H9 (cell line): ENCODE results near the gene TBCEL. TPM values are rescaled to one million over a fixed set of nuclear protein-coding genes. Genes with fewer than 3 reads are reported as not detected.

Source experiments
- DNase-seq: peaks from one replicate; pipeline ENCODE4 v3.0.0-alpha.2; 2017
- H2AFZ ChIP-seq: one replicate; pipeline ENCODE4 v1.6.1; 2013; ENCODE audit warnings: mild to moderate bottlenecking, low read length, control low read depth, moderate library complexity
- H2AK5ac ChIP-seq: 2 replicates; pipeline ENCODE4 v1.6.1; 2013; ENCODE audit warnings: low read length, control low read depth, mixed read lengths; ENCODE audit not compliant: insufficient read length
- H2BK120ac ChIP-seq: one replicate; pipeline ENCODE4 v1.6.1; 2013; ENCODE audit warnings: low read depth, mild to moderate bottlenecking, low read length, control low read depth, inconsistent platforms; ENCODE audit not compliant: poor library complexity, severe bottlenecking
- H2BK12ac ChIP-seq: 2 replicates; pipeline ENCODE4 v1.6.1; 2013; ENCODE audit warnings: low read length, control low read depth, mixed read lengths, low read depth; ENCODE audit not compliant: insufficient read length
- H2BK15ac ChIP-seq: 2 replicates; pipeline ENCODE4 v1.6.1; 2013; ENCODE audit warnings: low read depth, low read length, control low read depth
- H2BK20ac ChIP-seq: one replicate; pipeline ENCODE4 v1.6.1; 2013; ENCODE audit warnings: low read depth, mild to moderate bottlenecking, low read length, control low read depth, inconsistent platforms; ENCODE audit not compliant: poor library complexity, severe bottlenecking
- H2BK5ac ChIP-seq: 2 replicates; pipeline ENCODE4 v1.6.1; 2013; ENCODE audit warnings: low read length, control low read depth, mixed read lengths; ENCODE audit not compliant: insufficient read length
- H3K14ac ChIP-seq: 2 replicates; pipeline ENCODE4 v1.6.1; 2013; ENCODE audit warnings: low read length, control low read depth; ENCODE audit not compliant: insufficient read depth
- H3K18ac ChIP-seq: 2 replicates; pipeline ENCODE4 v1.6.1; 2013; ENCODE audit warnings: low read depth, mild to moderate bottlenecking, mixed read lengths, low read length, control low read depth; ENCODE audit not compliant: insufficient read length
- H3K23ac ChIP-seq: 2 replicates; pipeline ENCODE4 v1.6.1; 2013; ENCODE audit warnings: low read length, control low read depth, mixed read lengths, low read depth; ENCODE audit not compliant: insufficient read length
- H3K23me2 ChIP-seq: 2 replicates; pipeline ENCODE4 v1.6.1; 2013; ENCODE audit warnings: low read depth, mild to moderate bottlenecking, mixed read lengths, low read length, control low read depth; ENCODE audit not compliant: insufficient read length, poor library complexity, severe bottlenecking
- H3K27ac ChIP-seq: 2 replicates; pipeline ENCODE4 v1.5.1; 2013; ENCODE audit warnings: low read length, control low read depth, mixed read lengths, low read depth; ENCODE audit not compliant: insufficient read length
- H3K27me3 ChIP-seq: 2 replicates; pipeline ENCODE4 v1.6.1; 2013; ENCODE audit warnings: low read length, control low read depth, inconsistent platforms; ENCODE audit not compliant: insufficient read depth
- H3K4ac ChIP-seq: 2 replicates; pipeline ENCODE4 v1.6.1; 2013; ENCODE audit warnings: low read depth, mild to moderate bottlenecking, control low read depth, inconsistent platforms, low read length, moderate library complexity
- H3K4me1 ChIP-seq: 2 replicates; pipeline ENCODE4 v1.6.1; 2013; ENCODE audit warnings: low read length, control low read depth, inconsistent platforms; ENCODE audit not compliant: insufficient read depth
- H3K4me2 ChIP-seq: 2 replicates; pipeline ENCODE4 v1.6.1; 2013; ENCODE audit warnings: low read length, control low read depth, mixed read lengths; ENCODE audit not compliant: insufficient read length, insufficient read depth
- H3K56ac ChIP-seq: 2 replicates; pipeline ENCODE4 v1.6.1; 2013; ENCODE audit warnings: low read depth, mild to moderate bottlenecking, mixed read lengths, low read length, control low read depth; ENCODE audit not compliant: insufficient read length
- H3K79me1 ChIP-seq: 2 replicates; pipeline ENCODE4 v1.6.1; 2013; ENCODE audit warnings: low read depth, mild to moderate bottlenecking, moderate library complexity, low read length, control low read depth, inconsistent platforms; ENCODE audit not compliant: insufficient read depth, poor library complexity, severe bottlenecking
- H3K79me2 ChIP-seq: 2 replicates; pipeline ENCODE4 v1.6.1; 2013; ENCODE audit warnings: low read length, control low read depth, inconsistent platforms; ENCODE audit not compliant: insufficient read depth
- H3K9ac ChIP-seq: 2 replicates; pipeline ENCODE4 v1.6.1; 2013; ENCODE audit warnings: low read length, control low read depth, mixed read lengths; ENCODE audit not compliant: insufficient read length; ENCODE audit errors: extremely low read depth
- H3K9me3 ChIP-seq: one replicate; pipeline ENCODE4 v1.6.1; 2013; ENCODE audit warnings: low read depth, low read length, inconsistent platforms; ENCODE audit not compliant: control insufficient read depth
- H3T11ph ChIP-seq: one replicate; pipeline ENCODE4 v1.6.1; 2013; ENCODE audit warnings: mild to moderate bottlenecking, low read length, control low read depth, inconsistent platforms
- H4K20me1 ChIP-seq: one replicate; pipeline ENCODE4 v1.6.1; 2013; ENCODE audit not compliant: control insufficient read depth, insufficient read length, insufficient read depth
- H4K5ac ChIP-seq: 2 replicates; pipeline ENCODE4 v1.6.1; 2013; ENCODE audit warnings: low read depth, mild to moderate bottlenecking, mixed read lengths, low read length, control low read depth; ENCODE audit not compliant: insufficient read length
- H4K8ac ChIP-seq: replicated peaks from 2 replicates; pipeline ENCODE4 v1.6.1; 2013; ENCODE audit warnings: low read length, control low read depth, mixed read lengths, low read depth; ENCODE audit not compliant: insufficient read length
- H4K91ac ChIP-seq: 2 replicates; pipeline ENCODE4 v1.6.1; 2013; ENCODE audit warnings: low read depth, mild to moderate bottlenecking, moderate library complexity, mixed read lengths, low read length, control low read depth; ENCODE audit not compliant: insufficient read length
- H3K27ac Mint-ChIP-seq, 3 experiments: 2 replicates in 2 of 3; 3 replicates in 1 of 3; pipeline ENCODE4 v1.8.0; 2020 to 2021; ENCODE audit warnings: mixed read lengths in 3 of 3, mild to moderate bottlenecking in 1 of 3, moderate library complexity in 1 of 3
- H3K27me3 Mint-ChIP-seq: 2 replicates; pipeline ENCODE4 v1.8.0; 2021; ENCODE audit warnings: low read depth, mild to moderate bottlenecking, moderate library complexity, mixed read lengths
- H3K36me3 Mint-ChIP-seq, 3 experiments: 2 replicates in 2 of 3; 3 replicates in 1 of 3; pipeline ENCODE4 v1.8.0; 2020 to 2021; ENCODE audit warnings: low read depth in 3 of 3, mixed read lengths in 3 of 3; ENCODE audit not compliant: insufficient read depth in 1 of 3
- H3K4me1 Mint-ChIP-seq, 2 experiments: 2 replicates each; pipeline ENCODE4 v1.8.0; 2020; ENCODE audit warnings: mixed read lengths in 2 of 2
- H3K4me3 Mint-ChIP-seq, 2 experiments: 2 replicates in 1 of 2; 3 replicates in 1 of 2; pipeline ENCODE4 v1.8.0; 2020 to 2021; ENCODE audit warnings: mild to moderate bottlenecking in 2 of 2, mixed read lengths in 2 of 2, moderate library complexity in 1 of 2
- H3K9me3 Mint-ChIP-seq, 2 experiments: 2 replicates in 1 of 2; 3 replicates in 1 of 2; pipeline ENCODE4 v1.8.0; 2020; ENCODE audit warnings: mild to moderate bottlenecking in 2 of 2, mixed read lengths in 2 of 2, moderate library complexity in 1 of 2
- CTCF ChIP-seq: fragments of 200-600 bp; sonication (generic); conservative IDR thresholded peaks from 3 replicates; pipeline ENCODE4 v1.8.0; 2021; ENCODE audit warnings: antibody characterized with exemption, mild to moderate bottlenecking
- WGBS: extraction: QIAGEN DNeasy Blood & Tissue Kit; methylation state at CpG from one replicate; pipeline ENCODE4 v1.1.7; 2013; ENCODE audit warnings: missing lambda C conversion rate, low lambda C conversion rate, mixed read lengths; ENCODE audit not compliant: insufficient read length; ENCODE audit errors: extremely low coverage; 5-methylcytosine and 5-hydroxymethylcytosine counted together
- total RNA-seq: library from RNA; stranded (reverse); gene quantifications from 2 replicates; pipeline ENCODE4 v1.2.1, GENCODE V29; 2021

TBCEL gene
- total RNA-seq, 1 experiment from 2014 or later, result 17.3 TPM

GRCh38 chr11:121082670-121083069, 58.8 kb downstream of the TBCEL start:
- H3K9me3 Mint-ChIP-seq, result no peaks in the 10 kb centered on the region
- no CpG with 5 or more reads among the region's 1 CpG for WGBS

More at GRCh38 chr11:121082670-121083069, 58.8 kb downstream of the TBCEL start:
- H3K23ac ChIP-seq, result no peak overlapping the region
- H3K4me2 ChIP-seq, result no peak overlapping the region
- H2BK5ac ChIP-seq, result no peak overlapping the region
- H4K8ac ChIP-seq, result no peak overlapping the region
- no peak overlapping the region for H3K56ac ChIP-seq
- H3K4me3 Mint-ChIP-seq, result no peak overlapping the region
- H2BK120ac ChIP-seq, result no peak overlapping the region
- H3K18ac ChIP-seq, result no peak overlapping the region
- DNase-seq, result peak; percentile 66
- no peaks in the 10 kb centered on the region for H4K20me1 ChIP-seq
- H3K4me1 ChIP-seq, result no peaks in the 10 kb centered on the region
- H2AK5ac ChIP-seq, result no peak overlapping the region
- TF ChIP-seq CTCF, result no peak
- no peak overlapping the region for H3K4ac ChIP-seq
- no peaks in the 10 kb centered on the region for H3K79me1 ChIP-seq
- no peak overlapping the region for H4K91ac ChIP-seq
- H3K4me1 Mint-ChIP-seq, result no peaks in the 10 kb centered on the region; a peak in 1 of 4 replicates
- H3K9me3 ChIP-seq, result no peaks in the 10 kb centered on the region
- no peak overlapping the region for H3K27ac ChIP-seq
- no peak overlapping the region for H2BK20ac ChIP-seq
- H3K27ac Mint-ChIP-seq, result no peak overlapping the region
- H3K27me3 Mint-ChIP-seq, result no peaks in the 10 kb centered on the region
- peaks cover 4 to 16% (median 13%) of the 10 kb centered on the region in 3 experiments; a peak in 5 of 7 replicates for H3K36me3 Mint-ChIP-seq
- no peaks in the 10 kb centered on the region for H3K79me2 ChIP-seq
- H2BK15ac ChIP-seq, result no peak overlapping the region
- H2BK12ac ChIP-seq, result no peak overlapping the region
- H3K27me3 ChIP-seq, result no peaks in the 10 kb centered on the region
- H3K23me2 ChIP-seq, result no peaks in the 10 kb centered on the region
- H3T11ph ChIP-seq, result no peak overlapping the region
- no peak overlapping the region for H2AFZ ChIP-seq
- no peak overlapping the region for H3K14ac ChIP-seq
- no peak overlapping the region for H4K5ac ChIP-seq
- H3K9ac ChIP-seq, result no peak overlapping the region
